ENCODE measurements around the gene GSX1. TPM values are rescaled to one million over a fixed set of nuclear protein-coding genes. Genes with fewer than 3 reads are reported as not detected.

GSX1 gene
- polyA plus RNA-seq, 3 donors, result not detected

- Histone ChIP-seq H3K9ac (ENCODE audit: insufficient read depth, low read length, poor library complexity, severe bottlenecking) (no peak overlapping the region), H3K4me3 (replicated peaks in 1 of 3; ENCODE audit: low read depth in 2 of 3, low read length in 3 of 3) (no peak overlapping the region), H3K4me1 (ENCODE audit: control insufficient read depth in 1 of 2, insufficient read depth in 2 of 2, low read length in 2 of 2) (peaks cover 4 to 5% of the 10 kb centered on the region in 2 donors), H3K9me3 (replicated peaks in 1 of 2; ENCODE audit: control insufficient read depth in 1 of 2, insufficient read depth in 1 of 2, low read length in 2 of 2) (peaks cover 0 to 5% of the 10 kb centered on the region in 2 donors), H3K79me2 (ENCODE audit: insufficient read depth, low read length) (no peaks in the 10 kb centered on the region), H3K27ac (ENCODE audit: low read depth in 1 of 2, low read length in 2 of 2) (no peak overlapping the region), H2AFZ (ENCODE audit: insufficient read depth, low read depth, low read length, poor library complexity, severe bottlenecking) (no peak overlapping the region), H4K20me1 (ENCODE audit: insufficient read depth, low read length) (no peaks in the 10 kb centered on the region), H3K36me3 (replicated peaks in 1 of 2; ENCODE audit: control insufficient read depth in 1 of 2, insufficient read depth in 2 of 2, low read length in 2 of 2) (no peaks in the 10 kb centered on the region), H3K4me2 (replicated peaks; ENCODE audit: extremely low read depth, low read length, poor library complexity, severe bottlenecking) (no peak overlapping the region), H3K27me3 (ENCODE audit: control insufficient read depth in 2 of 2, insufficient read depth in 2 of 2, low read length in 2 of 2) (peaks cover 38 to 85% of the 10 kb centered on the region in 2 donors)
- intact Hi-C loops (cut with micrococcal nuclease), result loop anchor here (10.0 kb wide), 1 partner anchor 289 kb away; no protein-coding TSS in a partner anchor
- H3K27me3 Mint-ChIP-seq (ENCODE audit: low read depth in 3 of 3), result peaks cover 66 to 88% (median 87%) of the 10 kb centered on the region in 3 donors
- no peaks in the 10 kb centered on the region for H3K36me3 Mint-ChIP-seq
- no peak overlapping the region for H3K27ac Mint-ChIP-seq
- no peaks in the 10 kb centered on the region for H3K9me3 Mint-ChIP-seq
- peaks cover 6% of the 10 kb centered on the region for H3K4me1 Mint-ChIP-seq
- 25% methylated on average over 2 of the region's 3 CpGs for WGBS (ENCODE audit: insufficient coverage)
- peak overlapping the region in 1 of 2 donors; percentile 72 for H3K4me3 Mint-ChIP-seq
- no peak for DNase-seq
- no peak for TF ChIP-seq CTCF (IDR thresholded peaks at IDR 0.05)
Observed at GRCh38 chr13:27824121-27824520, 31.8 kb downstream of the GSX1 start.

DNA sequence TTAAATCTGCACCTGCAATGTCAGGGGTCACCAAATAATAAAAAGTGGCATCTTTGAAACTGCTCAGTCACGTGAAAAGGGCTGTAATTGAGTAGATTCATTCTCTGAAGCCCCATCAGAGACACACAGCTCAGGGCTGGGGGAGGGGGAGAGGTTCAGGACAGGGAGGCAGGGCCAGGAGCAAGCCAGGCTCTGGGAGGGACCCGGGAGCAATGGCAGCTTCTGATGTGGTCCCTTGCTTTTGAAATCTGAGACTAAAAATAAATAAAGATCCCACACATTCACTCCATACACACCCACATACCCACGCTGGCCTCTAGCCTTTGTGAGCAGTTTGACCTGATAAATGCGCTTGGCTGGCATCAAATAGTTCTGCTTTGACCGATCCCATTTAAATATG, 32.8 kb downstream of the GSX1 start:
- Histone ChIP-seq H3K9ac (ENCODE audit: insufficient read depth, low read length, poor library complexity, severe bottlenecking) (no peak overlapping the region), H3K4me2 (replicated peaks; ENCODE audit: extremely low read depth, low read length, poor library complexity, severe bottlenecking) (no peak overlapping the region), H2AFZ (ENCODE audit: insufficient read depth, low read depth, low read length, poor library complexity, severe bottlenecking) (no peak overlapping the region), H3K36me3 (replicated peaks in 1 of 2; ENCODE audit: control insufficient read depth in 1 of 2, insufficient read depth in 2 of 2, low read length in 2 of 2) (no peaks in the 10 kb centered on the region), H3K4me3 (replicated peaks in 1 of 3; ENCODE audit: low read depth in 2 of 3, low read length in 3 of 3) (no peak overlapping the region), H3K79me2 (ENCODE audit: insufficient read depth, low read length) (no peaks in the 10 kb centered on the region), H4K20me1 (ENCODE audit: insufficient read depth, low read length) (no peaks in the 10 kb centered on the region), H3K27me3 (ENCODE audit: control insufficient read depth in 2 of 2, insufficient read depth in 2 of 2, low read length in 2 of 2) (peaks cover 32 to 79% of the 10 kb centered on the region in 2 donors), H3K9me3 (replicated peaks in 1 of 2; ENCODE audit: control insufficient read depth in 1 of 2, insufficient read depth in 1 of 2, low read length in 2 of 2) (peaks cover 0 to 5% of the 10 kb centered on the region in 2 donors), H3K4me1 (ENCODE audit: control insufficient read depth in 1 of 2, insufficient read depth in 2 of 2, low read length in 2 of 2) (peaks cover 4 to 10% of the 10 kb centered on the region in 2 donors), H3K27ac (ENCODE audit: low read depth in 1 of 2, low read length in 2 of 2) (no peak overlapping the region)
- Mint-ChIP-seq H3K27me3 (ENCODE audit: low read depth in 3 of 3) (peaks cover 60 to 83% (median 82%) of the 10 kb centered on the region in 3 donors), H3K9me3 (no peaks in the 10 kb centered on the region), H3K36me3 (no peaks in the 10 kb centered on the region), H3K4me3 (no peak overlapping the region), H3K27ac (no peak overlapping the region), H3K4me1 (peaks cover 10% of the 10 kb centered on the region)
- intact Hi-C loops (cut with micrococcal nuclease), result loop anchor here (5.0 to 10.0 kb wide), 2 partner anchors 290 to 838 kb away; no protein-coding TSS in a partner anchor
- WGBS (ENCODE audit: insufficient coverage), result 53% methylated on average over 4 of the region's 5 CpGs
- DNase-seq, result no peak
- no peak for TF ChIP-seq CTCF (IDR thresholded peaks at IDR 0.05)
